A673 (cell line): Measurements from ENCODE around the gene TTLL4. TPM values are rescaled to one million over a fixed set of nuclear protein-coding genes. Genes with fewer than 3 reads are reported as not detected.

Source experiments
- BruUV-seq: library from RNA; stranded (reverse); fragments of 400-500 nt; replicated peaks from 2 replicates; lab custom pipeline; 2021; lab: Mats Ljungman, UMichigan
- CTCF ChIA-PET: fragments of 300-600 bp; sonication (Branson Sonifier 250); formaldehyde crosslinking; loops from one replicate; lab custom pipeline; 2022; ENCODE audit warnings: antibody characterized with exemption; lab: Charles Lee
- POLR2A ChIA-PET: fragments of 300-600 bp; sonication (Branson Sonifier 250); formaldehyde crosslinking; loops from one replicate; lab custom pipeline; 2022; ENCODE audit warnings: antibody characterized with exemption; ENCODE audit not compliant: low non-redundant PET; lab: Charles Lee
- DNase-seq: peaks from one replicate; pipeline ENCODE4 v3.0.0-alpha.2; 2015; ENCODE audit warnings: low spot score
- H3K27ac ChIP-seq: fragments of 200-600 bp; sonication (generic); 2 replicates; pipeline ENCODE4 v1.5.1; 2016; ENCODE audit warnings: mixed run types, low read depth, mild to moderate bottlenecking, mixed read lengths, antibody characterized with exemption, low read length; ENCODE audit not compliant: poor library complexity, severe bottlenecking
- H3K27me3 ChIP-seq: fragments of 200-600 bp; sonication (generic); replicated peaks from 2 replicates; pipeline ENCODE4 v1.6.1; 2017; ENCODE audit warnings: mixed run types, low read depth, mild to moderate bottlenecking, mixed read lengths, antibody characterized with exemption, low read length; ENCODE audit not compliant: insufficient read depth, poor library complexity
- H3K36me3 ChIP-seq: fragments of 200-600 bp; sonication (generic); 2 replicates; pipeline ENCODE4 v1.6.1; 2016; ENCODE audit warnings: mixed run types, mild to moderate bottlenecking, mixed read lengths, antibody characterized with exemption, low read length; ENCODE audit not compliant: insufficient read depth, poor library complexity, severe bottlenecking
- H3K4me1 ChIP-seq: fragments of 200-600 bp; sonication (generic); 2 replicates; pipeline ENCODE4 v1.6.1; 2017; ENCODE audit warnings: mixed run types, mild to moderate bottlenecking, mixed read lengths, antibody characterized with exemption, low read length; ENCODE audit not compliant: insufficient read depth, poor library complexity, severe bottlenecking
- H3K4me3 ChIP-seq: fragments of 200-600 bp; sonication (generic); 2 replicates; pipeline ENCODE4 v1.5.1; 2016; ENCODE audit warnings: low read depth, mixed run types, mild to moderate bottlenecking, mixed read lengths, low read length; ENCODE audit not compliant: poor library complexity, severe bottlenecking
- H3K9me3 ChIP-seq: fragments of 200-600 bp; sonication (generic); 2 replicates; pipeline ENCODE4 v1.6.1; 2016; ENCODE audit warnings: mixed run types, low read depth, mild to moderate bottlenecking, mixed read lengths, antibody characterized with exemption, low read length; ENCODE audit not compliant: poor library complexity, severe bottlenecking
- EZH2 ChIP-seq: fragments of 200-600 bp; sonication (generic); IDR thresholded peaks from 2 replicates; pipeline ENCODE4 v1.6.1; 2017; ENCODE audit warnings: borderline replicate concordance, low read depth, mild to moderate bottlenecking, mixed read lengths, antibody characterized with exemption, low read length; ENCODE audit not compliant: poor library complexity, severe bottlenecking
- intact Hi-C: fragments of 100-400 bp; cut with micrococcal nuclease; formaldehyde crosslinking; loops from one replicate; pipeline ENCODE4 v1.10.0; 2022; ENCODE audit not compliant: unreplicated experiment
- total RNA-seq: library from RNA; stranded (reverse); gene quantifications from 2 replicates; pipeline ENCODE4 v1.2.3, GENCODE V29; 2021
- TF ChIP-seq, protein P1 (sequence below): fragments of 300-800, 200-600 bp; sonication (generic); conservative IDR thresholded peaks from 2 replicates; pipeline ENCODE4 v1.5.1; 2017; ENCODE audit warnings: low read depth, mild to moderate bottlenecking, antibody characterized with exemption, low read length, moderate library complexity, mixed read lengths

Gene TTLL4
- total RNA-seq, 1 experiment from 2014 or later, result 100 TPM

DNA sequence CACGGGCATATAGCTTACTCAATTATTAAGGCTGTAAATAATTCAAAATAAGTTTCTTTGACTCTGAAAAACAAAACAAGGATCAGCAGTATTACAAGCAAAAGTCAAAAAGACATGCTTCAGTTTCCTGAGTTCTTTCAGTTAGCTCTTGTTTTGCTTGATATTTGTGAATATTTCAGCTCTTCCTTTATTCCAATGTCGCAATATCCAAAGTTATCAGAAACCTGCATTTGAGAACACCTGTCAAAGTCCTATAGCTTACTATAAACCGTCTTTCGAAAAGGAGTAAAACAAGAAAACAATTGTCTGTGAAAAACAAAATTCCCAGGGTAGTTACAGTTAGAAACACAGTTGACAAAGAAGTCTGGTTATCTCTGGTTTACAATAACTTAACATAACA is 86.1 kb downstream of the TTLL4 start:
- BruUV-seq, result no TSS peak

DNA sequence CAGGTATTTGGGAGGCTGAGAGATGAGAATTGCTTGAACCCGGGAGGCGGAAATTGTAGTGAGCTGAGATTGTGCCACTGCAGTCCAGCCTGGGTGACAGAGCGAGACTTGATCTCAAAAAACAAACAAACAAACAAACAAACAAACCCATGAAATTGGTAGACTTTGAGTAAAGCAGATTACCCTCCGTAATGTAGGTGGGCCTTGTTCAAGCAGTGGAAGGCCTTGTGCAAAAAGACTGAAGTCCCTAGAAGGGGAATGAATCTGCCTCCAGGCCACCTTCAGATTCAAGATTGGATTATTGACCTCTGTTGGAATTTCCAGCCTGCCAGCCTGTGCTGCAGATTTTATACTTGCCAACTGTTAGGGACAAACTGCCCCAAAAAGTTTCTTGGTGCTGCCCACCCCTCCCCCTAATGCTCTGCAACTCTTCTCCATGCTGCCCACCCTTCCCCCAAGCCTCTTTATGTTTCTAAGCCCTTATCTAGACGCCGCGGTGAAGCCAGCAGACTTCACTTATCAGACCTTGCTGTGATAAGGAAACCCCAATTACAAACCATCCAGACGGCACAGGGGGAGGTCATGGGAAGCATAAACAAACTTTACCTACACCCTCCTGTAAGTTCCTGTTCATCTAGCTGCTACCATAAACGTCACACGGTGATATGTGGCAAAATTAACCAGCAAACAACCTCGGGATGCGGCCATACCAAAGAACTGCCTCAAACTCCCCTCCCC is 88.3 kb downstream of the TTLL4 start:
- no peak for DNase-seq
- Histone ChIP-seq H3K27ac (no peak overlapping the region), H3K4me1 (no peaks in the 10 kb centered on the region), H3K36me3 (no peaks in the 10 kb centered on the region), H3K27me3 (no peaks in the 10 kb centered on the region), H3K9me3 (no peaks in the 10 kb centered on the region), H3K4me3 (no peak overlapping the region)
- ChIA-PET POLR2A (no interaction called here), CTCF (no interaction called here)
- TF ChIP-seq, protein P1, sequence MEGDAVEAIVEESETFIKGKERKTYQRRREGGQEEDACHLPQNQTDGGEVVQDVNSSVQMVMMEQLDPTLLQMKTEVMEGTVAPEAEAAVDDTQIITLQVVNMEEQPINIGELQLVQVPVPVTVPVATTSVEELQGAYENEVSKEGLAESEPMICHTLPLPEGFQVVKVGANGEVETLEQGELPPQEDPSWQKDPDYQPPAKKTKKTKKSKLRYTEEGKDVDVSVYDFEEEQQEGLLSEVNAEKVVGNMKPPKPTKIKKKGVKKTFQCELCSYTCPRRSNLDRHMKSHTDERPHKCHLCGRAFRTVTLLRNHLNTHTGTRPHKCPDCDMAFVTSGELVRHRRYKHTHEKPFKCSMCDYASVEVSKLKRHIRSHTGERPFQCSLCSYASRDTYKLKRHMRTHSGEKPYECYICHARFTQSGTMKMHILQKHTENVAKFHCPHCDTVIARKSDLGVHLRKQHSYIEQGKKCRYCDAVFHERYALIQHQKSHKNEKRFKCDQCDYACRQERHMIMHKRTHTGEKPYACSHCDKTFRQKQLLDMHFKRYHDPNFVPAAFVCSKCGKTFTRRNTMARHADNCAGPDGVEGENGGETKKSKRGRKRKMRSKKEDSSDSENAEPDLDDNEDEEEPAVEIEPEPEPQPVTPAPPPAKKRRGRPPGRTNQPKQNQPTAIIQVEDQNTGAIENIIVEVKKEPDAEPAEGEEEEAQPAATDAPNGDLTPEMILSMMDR, result no peak
- no peak for TF ChIP-seq EZH2
- intact Hi-C loops, result no loop called here
- BruUV-seq, result no TSS peak

More for the DNA sequence above, 86.1 kb downstream of the TTLL4 start:
- Histone ChIP-seq H3K9me3 (no peaks in the 10 kb centered on the region), H3K27ac (no peak overlapping the region), H3K4me3 (no peak overlapping the region), H3K36me3 (no peaks in the 10 kb centered on the region), H3K4me1 (no peaks in the 10 kb centered on the region), H3K27me3 (no peaks in the 10 kb centered on the region)
- TF ChIP-seq, protein P1, result no peak
- no peak for TF ChIP-seq EZH2
- intact Hi-C loops, result no loop called here
- DNase-seq, result no peak
- ChIA-PET POLR2A (no interaction called here), CTCF (no interaction called here)

DNA sequence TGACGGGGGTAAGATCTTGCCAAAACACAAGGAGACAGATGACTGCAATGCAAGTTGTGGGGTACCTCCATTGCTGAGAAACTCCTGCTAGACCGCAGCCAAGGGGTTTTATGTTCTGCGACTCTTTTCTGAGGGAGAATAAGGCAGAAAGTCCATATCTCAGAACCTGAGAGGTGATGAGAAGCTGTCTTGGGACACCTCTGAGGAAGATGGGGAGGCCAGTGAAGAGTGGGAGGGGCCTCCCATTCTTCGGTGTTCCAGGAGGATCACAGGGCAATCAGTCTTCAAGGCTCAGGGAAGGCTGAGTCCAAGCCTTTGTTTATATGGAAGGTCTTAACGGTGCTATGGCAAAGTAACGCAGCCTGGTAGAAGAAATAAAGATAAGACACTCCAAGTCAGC is 89.4 kb downstream of the TTLL4 start:
- H3K4me3 ChIP-seq, result no peak overlapping the region
- H3K36me3 ChIP-seq, result no peaks in the 10 kb centered on the region
- BruUV-seq, result no TSS peak
- H3K9me3 ChIP-seq, result peaks cover 7% of the 10 kb centered on the region
- no peak overlapping the region for H3K27ac ChIP-seq
- POLR2A ChIA-PET, result no interaction called here
- TF ChIP-seq EZH2, result no peak
- TF ChIP-seq, protein P1, result no peak
- CTCF ChIA-PET, result no interaction called here
- no peak for DNase-seq
- intact Hi-C loops, result no loop called here
- H3K27me3 ChIP-seq, result no peaks in the 10 kb centered on the region
- no peaks in the 10 kb centered on the region for H3K4me1 ChIP-seq
